Esophagus muscularis mucosa (tissue), 4 donors: Measurements from ENCODE around the gene CENPT. TPM values are rescaled to one million over a fixed set of nuclear protein-coding genes. Genes with fewer than 3 reads are reported as not detected.

ENCODE experiments used
- DNase-seq: peaks from one replicate; pipeline ENCODE4 v3.0.0-alpha.2; 2017; ENCODE audit errors: extremely low spot score
- H3K27ac ChIP-seq, 4 donors: fragments of 200-600 bp; sonication (generic); replicated peaks in 1 of 4; 1 replicate in 3 of 4; 2 replicates in 1 of 4; pipeline ENCODE4 v1.5.1; 2016 to 2019; ENCODE audit warnings: mild to moderate bottlenecking in 1 of 4
- H3K27me3 ChIP-seq, 4 donors: fragments of 200-600 bp; sonication (generic); one replicate each; pipeline versions ENCODE4 v1.5.1 to v1.6.0; 2016 to 2019
- H3K36me3 ChIP-seq, 4 donors: fragments of 200-600 bp; sonication (generic); one replicate each; pipeline ENCODE4 v1.5.1; 2016 to 2019
- H3K4me1 ChIP-seq, 4 donors: fragments of 200-600 bp; sonication (generic); one replicate each; pipeline ENCODE4 v1.5.1; 2016 to 2019
- H3K4me3 ChIP-seq, 4 donors: fragments of 200-600 bp; sonication (generic); 1 replicate in 2 of 4; 2 replicates in 2 of 4; pipeline ENCODE4 v1.5.1; 2016 to 2019; ENCODE audit warnings: mild to moderate bottlenecking in 4 of 4, moderate library complexity in 1 of 4
- H3K9me3 ChIP-seq, 4 donors: fragments of 200-600 bp; sonication (generic); 1 replicate in 3 of 4; 2 replicates in 1 of 4; pipeline ENCODE4 v1.5.1; 2016 to 2019
- CTCF ChIP-seq, 3 experiments: fragments of 200-600 bp in 2 of 3; fragments of 450-650 bp in 1 of 3; sonication (generic) in 2 of 3; IDR thresholded peaks; one replicate each; pipeline ENCODE4 v1.5.1; 2017 to 2019; ENCODE audit warnings: antibody characterized with exemption in 3 of 3, mild to moderate bottlenecking in 2 of 3, moderate library complexity in 1 of 3
- EP300 ChIP-seq: sonication (generic); formaldehyde crosslinking; IDR thresholded peaks from one replicate; pipeline ENCODE4 v1.6.1; 2017; ENCODE audit warnings: antibody characterized with exemption
- POLR2A ChIP-seq: fragments of 450-650 bp; IDR thresholded peaks from one replicate; pipeline ENCODE4 v1.6.1; 2017; ENCODE audit warnings: antibody characterized with exemption, moderate library complexity, mild to moderate bottlenecking, low read depth
- POLR2AphosphoS5 ChIP-seq, 2 donors: sonication (generic); formaldehyde crosslinking; IDR thresholded peaks; one replicate each; pipeline ENCODE4 v1.6.1; 2017; ENCODE audit warnings: antibody characterized with exemption in 2 of 2
- WGBS: methylation state at CpG from one replicate; pipeline ENCODE4 v1.1.5; 2018; 5-methylcytosine and 5-hydroxymethylcytosine counted together
- intact Hi-C: fragments of 100-400 bp; cut with DNase I; formaldehyde crosslinking; loops from one replicate; pipeline ENCODE4 v1.15.1; 2023
- total RNA-seq, 4 donors: library from RNA; depleted of rRNA; stranded (reverse); fragments of >200 nt; gene quantifications; one replicate each; pipeline versions ENCODE4 v1.1.0 to v1.2.1, GENCODE V29; 2016

The CENPT gene
- total RNA-seq, 4 donors from 2014 or later = 30.3 to 50.7 (median 33.2) TPM

- Histone ChIP-seq H3K4me1 (peaks cover 26 to 49% (median 36%) of the 10 kb centered on the region in 4 donors), H3K36me3 (peaks cover 31 to 69% (median 61%) of the 10 kb centered on the region in 4 donors), H3K9me3 (no peaks in the 10 kb centered on the region), H3K27ac (peak overlapping the region; percentile 83 to 91 (median 88)), H3K4me3 (peak overlapping the region; percentile 87 to 100 (median 96)), H3K27me3 (no peaks in the 10 kb centered on the region)
- intact Hi-C loops = loop anchor here (5.0 kb wide), 1 partner anchor 56 kb away; no protein-coding TSS in a partner anchor
- 14% methylated on average over 23 of the region's 23 CpGs for WGBS
- TF ChIP-seq POLR2AphosphoS5 (IDR thresholded peaks at IDR 0.05) (no peak), CTCF (IDR thresholded peaks at IDR 0.05) (no peak), EP300 (no peak), POLR2A (no peak)
- DNase-seq = no peak
These were observed 26.2 kb upstream of the CENPT start for GRCh38 chr16:67873435-67874370.

- Histone ChIP-seq H3K4me1 (peaks cover 26 to 49% (median 36%) of the 10 kb centered on the region in 4 donors), H3K9me3 (no peaks in the 10 kb centered on the region), H3K36me3 (peaks cover 30 to 69% (median 61%) of the 10 kb centered on the region in 4 donors), H3K27me3 (no peaks in the 10 kb centered on the region), H3K4me3 (peak within 1 kb of the TSS; percentile 87 to 100 (median 96)), H3K27ac (peak within 1 kb of the TSS; percentile 83 to 91 (median 88))
- intact Hi-C loops = loop anchor here (5.0 kb wide), 1 partner anchor 56 kb away; no protein-coding TSS in a partner anchor
- peak; percentile 94 for DNase-seq
- peak; percentile 88 to 89 for TF ChIP-seq POLR2AphosphoS5 (IDR thresholded peaks at IDR 0.05)
- TF ChIP-seq EP300 = no peak
- peak; percentile 60 for TF ChIP-seq POLR2A
- peak in 1 of 3 experiments; percentile 20 for TF ChIP-seq CTCF (IDR thresholded peaks at IDR 0.05)
- WGBS = 1% methylated on average over 48 of the region's 72 CpGs
These were observed 25.3 kb upstream of the CENPT start, which contains the start of gene EDC4 for GRCh38 chr16:67872631-67873434. Gene EDC4 (plus strand): TSS chr16:67873052. CDS start chr16:67873262, 210 bp downstream.

- no peak for TF ChIP-seq POLR2A
- TF ChIP-seq EP300 = no peak
- TF ChIP-seq POLR2AphosphoS5 (IDR thresholded peaks at IDR 0.05) = no peak
- no peak for TF ChIP-seq CTCF (IDR thresholded peaks at IDR 0.05)
- no peak for DNase-seq
- H3K27me3 ChIP-seq = no peaks in the 10 kb centered on the region
- peaks cover 26 to 49% (median 36%) of the 10 kb centered on the region in 4 donors for H3K4me1 ChIP-seq
- H3K27ac ChIP-seq = peak overlapping the region; percentile 83 to 91 (median 88)
- WGBS = 75% methylated on average over 2 of the region's 2 CpGs
- intact Hi-C loops = loop anchor here (5.0 kb wide), 1 partner anchor 55 kb away; no protein-coding TSS in a partner anchor
- peak overlapping the region; percentile 87 to 100 (median 96) for H3K4me3 ChIP-seq
- no peaks in the 10 kb centered on the region for H3K9me3 ChIP-seq
- peaks cover 27 to 69% (median 61%) of the 10 kb centered on the region in 4 donors for H3K36me3 ChIP-seq
These were observed 24.7 kb upstream of the CENPT start for GRCh38 chr16:67872131-67872630.

- Histone ChIP-seq H3K36me3 (peaks cover 28 to 69% (median 61%) of the 10 kb centered on the region in 4 donors), H3K27ac (no peak overlapping the region), H3K9me3 (no peaks in the 10 kb centered on the region), H3K27me3 (no peaks in the 10 kb centered on the region), H3K4me1 (peaks cover 26 to 44% (median 35%) of the 10 kb centered on the region in 4 donors), H3K4me3 (no peak overlapping the region)
- 88% methylated on average over 2 of the region's 3 CpGs for WGBS
- TF ChIP-seq POLR2AphosphoS5 (IDR thresholded peaks at IDR 0.05) (no peak), CTCF (IDR thresholded peaks at IDR 0.05) (no peak), EP300 (no peak)
- intact Hi-C loops = loop anchor here (5.0 kb wide), 1 partner anchor 54 kb away; no protein-coding TSS in a partner anchor
- no peak for DNase-seq
These were observed 23.8 kb upstream of the CENPT start for GRCh38 chr16:67871256-67871655.
